PFSK-1 (cell line): Measurements from ENCODE around the gene IRGQ.

Experiments
- FOXP2 ChIP-seq: optimal IDR thresholded peaks from 2 replicates; pipeline ENCODE3; 2011; ENCODE audit warnings: borderline replicate concordance, control low read depth, inconsistent platforms; ENCODE audit not compliant: insufficient read depth; ENCODE audit errors: extremely low read length, extremely low read depth
- POLR2AphosphoS5 ChIP-seq: IDR thresholded peaks from 2 replicates; pipeline ENCODE4 v1.6.1; 2012; ENCODE audit warnings: low read depth, mild to moderate bottlenecking, control low read depth, low read length, moderate library complexity
- REST ChIP-seq, 2 experiments: IDR thresholded peaks; 2 replicates each; pipeline versions ENCODE4 v1.6.1 to v1.8.0; 2011 to 2012; ENCODE audit warnings: low read depth in 2 of 2, low read length in 2 of 2, control low read depth in 1 of 2, inconsistent platforms in 1 of 2, mild to moderate bottlenecking in 1 of 2, moderate library complexity in 1 of 2; ENCODE audit not compliant: insufficient read depth in 1 of 2
- SIN3A ChIP-seq: IDR thresholded peaks from 2 replicates; pipeline ENCODE4 v1.6.1; 2012; ENCODE audit warnings: mild to moderate bottlenecking, low read length, moderate library complexity, borderline replicate concordance; ENCODE audit not compliant: insufficient read depth
- TAF1 ChIP-seq: IDR thresholded peaks from 2 replicates; pipeline ENCODE4 v1.6.1; 2012; ENCODE audit warnings: low read length, control low read depth, borderline replicate concordance; ENCODE audit not compliant: insufficient read depth

The IRGQ gene

GRCh38 chr19:43619262-43620060 lies 23.5 kb upstream of the IRGQ start, which contains the start of gene ZNF428:
Gene ZNF428, minus strand, starts transcription at chr19:43619629. Its CDS starts 5,325 bp downstream, at chr19:43614304.
- TF ChIP-seq POLR2AphosphoS5 (peak; percentile 71; the same call in 1 of the 2 replicates), SIN3A (no peak), FOXP2 (peak; percentile 5), REST (IDR thresholded peaks at IDR 0.05; ENCODE audit: insufficient read depth in 1 of 2, low read depth in 2 of 2, low read length in 2 of 2) (0 out of 4 replicates have a peak, but pooled peaks of 1 of the 2 experiments have one; percentile 4)

DNA sequence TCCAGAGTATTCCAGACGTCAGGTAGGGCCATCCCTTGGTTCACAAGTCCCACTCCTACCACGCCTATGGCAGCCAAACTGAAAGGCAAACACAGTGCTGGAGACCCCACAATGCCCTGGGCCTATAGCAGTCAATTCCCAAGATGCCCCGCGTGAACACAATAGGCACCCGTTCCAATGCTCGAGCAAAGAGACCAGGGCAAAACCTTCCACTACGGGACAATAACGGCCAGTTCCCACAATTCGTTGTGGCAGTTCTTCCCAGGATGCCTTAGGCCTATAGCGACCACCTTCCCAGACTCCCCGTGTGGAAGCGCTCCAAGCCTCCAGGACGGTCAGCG lies 23.0 kb upstream of the IRGQ start:
- no peak for TF ChIP-seq POLR2AphosphoS5
- TF ChIP-seq FOXP2 = no peak
- TF ChIP-seq TAF1 = no peak
- no peak for TF ChIP-seq SIN3A
- no peak for TF ChIP-seq REST (IDR thresholded peaks at IDR 0.05; ENCODE audit: insufficient read depth in 1 of 2, low read depth in 2 of 2, low read length in 2 of 2)

DNA sequence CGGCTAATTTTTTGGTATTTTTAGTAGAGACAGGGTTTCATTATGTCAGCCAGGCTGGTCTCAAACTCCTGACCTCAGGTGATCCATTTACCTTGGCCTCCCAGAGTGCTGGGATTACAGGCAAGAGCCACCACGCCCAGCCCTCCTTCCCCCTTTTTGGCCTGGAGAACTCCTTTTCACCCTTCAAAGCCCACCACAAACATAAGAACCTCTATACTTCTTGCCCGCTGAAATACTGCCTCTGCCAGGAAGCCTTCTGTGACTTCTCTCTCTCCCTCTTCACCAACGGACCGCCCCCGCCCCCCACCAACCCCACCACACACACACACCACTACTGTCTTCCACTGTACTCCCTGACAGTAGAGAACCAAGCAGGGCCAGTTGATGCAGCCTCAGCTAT lies 21.0 kb upstream of the IRGQ start:
- no peak for TF ChIP-seq FOXP2
- TF ChIP-seq POLR2AphosphoS5 = no peak
- TF ChIP-seq REST (IDR thresholded peaks at IDR 0.05; ENCODE audit: insufficient read depth in 1 of 2, low read depth in 2 of 2, low read length in 2 of 2) = no peak
- no peak for TF ChIP-seq SIN3A
- no peak for TF ChIP-seq TAF1

DNA sequence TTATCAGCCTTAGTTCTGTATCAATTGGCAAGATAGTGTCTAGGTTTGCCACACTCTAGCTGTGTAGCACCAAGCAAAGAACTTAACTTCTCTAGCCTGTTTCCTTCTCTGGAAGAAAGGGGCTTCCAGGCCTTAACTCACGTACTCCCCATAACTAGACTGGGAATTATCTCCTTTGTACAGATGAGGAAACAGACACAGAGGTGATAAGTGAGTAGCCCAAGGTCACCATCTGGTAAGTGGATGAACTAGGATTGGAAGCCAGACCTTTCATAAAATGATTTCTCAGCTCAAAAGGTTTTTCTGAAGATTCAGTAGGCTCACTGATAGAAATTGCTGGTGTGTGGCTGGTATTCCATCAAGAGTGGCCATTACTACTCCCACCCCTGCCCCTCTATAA lies 20.4 kb upstream of the IRGQ start:
- TF ChIP-seq TAF1 = no peak
- TF ChIP-seq FOXP2 = no peak
- no peak for TF ChIP-seq REST (IDR thresholded peaks at IDR 0.05; ENCODE audit: insufficient read depth in 1 of 2, low read depth in 2 of 2, low read length in 2 of 2)

GRCh38 chr19:43612374-43612773 lies 16.4 kb upstream of the IRGQ start:
- TF ChIP-seq SIN3A (no peak), TAF1 (no peak), POLR2AphosphoS5 (no peak), REST (IDR thresholded peaks at IDR 0.05; ENCODE audit: insufficient read depth in 1 of 2, low read depth in 2 of 2, low read length in 2 of 2) (no peak), FOXP2 (no peak)
